Endodermal cell (in vitro differentiated cells): Measurements from ENCODE around the gene TSHZ2. TPM values are rescaled to one million over a fixed set of nuclear protein-coding genes. Genes with fewer than 3 reads are reported as not detected.

ENCODE experiments used
- DNase-seq: peaks from one replicate; pipeline ENCODE4 v3.0.0-alpha.2; 2017
- H3K27ac ChIP-seq: 2 replicates; pipeline ENCODE4 v1.5.1; 2013; ENCODE audit warnings: mild to moderate bottlenecking, low read depth, low read length, moderate library complexity
- H3K27me3 ChIP-seq: 2 replicates; pipeline ENCODE4 v1.6.1; 2013; ENCODE audit warnings: mild to moderate bottlenecking, low read length, moderate library complexity; ENCODE audit not compliant: insufficient read depth, control insufficient read depth, poor library complexity, severe bottlenecking
- H3K36me3 ChIP-seq: 2 replicates; pipeline ENCODE4 v1.7.0; 2013; ENCODE audit warnings: mild to moderate bottlenecking, low read length, moderate library complexity; ENCODE audit not compliant: control insufficient read depth, insufficient read depth
- H3K4me1 ChIP-seq: one replicate; pipeline ENCODE4 v1.7.0; 2013; ENCODE audit warnings: low read length; ENCODE audit not compliant: control insufficient read depth, insufficient read depth
- H3K4me3 ChIP-seq: 2 replicates; pipeline ENCODE4 v1.5.1; 2013; ENCODE audit warnings: mild to moderate bottlenecking, low read length, moderate library complexity
- H3K9ac ChIP-seq: 2 replicates; pipeline ENCODE4 v1.6.1; 2013; ENCODE audit warnings: mild to moderate bottlenecking, low read length, moderate library complexity; ENCODE audit not compliant: poor library complexity, severe bottlenecking; ENCODE audit errors: extremely low read depth
- H3K9me3 ChIP-seq: 2 replicates; pipeline ENCODE4 v1.6.1; 2013; ENCODE audit warnings: mild to moderate bottlenecking, low read length, moderate library complexity; ENCODE audit not compliant: control insufficient read depth
- H3K27ac Mint-ChIP-seq: 2 replicates; pipeline ENCODE4 v1.8.0; 2020; ENCODE audit warnings: mixed read lengths
- H3K27me3 Mint-ChIP-seq: 2 replicates; pipeline ENCODE4 v1.8.0; 2021; ENCODE audit warnings: mild to moderate bottlenecking, mixed read lengths; ENCODE audit not compliant: insufficient read depth
- H3K36me3 Mint-ChIP-seq: 2 replicates; pipeline ENCODE4 v1.8.0; 2020; ENCODE audit warnings: low read depth, mixed read lengths
- H3K4me1 Mint-ChIP-seq: 2 replicates; pipeline ENCODE4 v1.8.0; 2020; ENCODE audit warnings: mixed read lengths
- H3K4me3 Mint-ChIP-seq: 2 replicates; pipeline ENCODE4 v1.8.0; 2020; ENCODE audit warnings: mild to moderate bottlenecking, moderate library complexity, mixed read lengths
- H3K9me3 Mint-ChIP-seq: 2 replicates; pipeline ENCODE4 v1.8.0; 2020; ENCODE audit warnings: mild to moderate bottlenecking, mixed read lengths
- CTCF ChIP-seq: fragments of 200-600 bp; sonication (generic); conservative IDR thresholded peaks from 2 replicates; pipeline ENCODE4 v1.5.0; 2021; ENCODE audit warnings: antibody characterized with exemption, mild to moderate bottlenecking
- WGBS, 2 experiments: methylation state at CpG; one replicate each; pipeline versions ENCODE4 v1.1.5 to v1.1.7; 2013; ENCODE audit warnings: missing lambda C conversion rate in 2 of 2, mixed read lengths in 1 of 2; ENCODE audit not compliant: insufficient coverage in 1 of 2, insufficient read length in 1 of 2; 5-methylcytosine and 5-hydroxymethylcytosine counted together
- total RNA-seq, 2 donors: library from RNA; stranded (reverse); fragmentation: NEBNext Ultra II Directional in 1 of 2; extraction: Animal tissue kit (Norgen Biotek cat#: 25700) in 1 of 2; gene quantifications; 2 replicates in 1 of 2; 3 replicates in 1 of 2; pipeline ENCODE4 v1.2.1, GENCODE V29; 2021

Gene TSHZ2
- total RNA-seq, 2 donors from 2014 or later, result 0.07 to 0.31 TPM

- Histone ChIP-seq H3K4me3 (no peak overlapping the region), H3K9ac (no peak overlapping the region), H3K27me3 (peaks cover 6% of the 10 kb centered on the region), H3K36me3 (no peaks in the 10 kb centered on the region), H3K4me1 (peaks cover 7% of the 10 kb centered on the region), H3K27ac (no peak overlapping the region), H3K9me3 (no peaks in the 10 kb centered on the region)
- 88% methylated on average over 1 of the region's 1 CpG; no CpG with 5 or more reads in 1 of the 2 experiments for WGBS, 2 experiments
- no peak for TF ChIP-seq CTCF
- Mint-ChIP-seq H3K9me3 (no peaks in the 10 kb centered on the region), H3K36me3 (no peaks in the 10 kb centered on the region), H3K27ac (no peak overlapping the region), H3K4me1 (peaks cover 4% of the 10 kb centered on the region), H3K27me3 (peaks cover 11% of the 10 kb centered on the region), H3K4me3 (no peak overlapping the region)
- no peak for DNase-seq
Observed at GRCh38 chr20:52962183-52962582, 10.0 kb upstream of the TSHZ2 start.

GRCh38 chr20:52963131-52963530, 9.0 kb upstream of the TSHZ2 start:
- no peak for TF ChIP-seq CTCF
- Histone ChIP-seq H3K4me1 (peaks cover 7% of the 10 kb centered on the region), H3K9me3 (no peaks in the 10 kb centered on the region), H3K27me3 (peaks cover 6% of the 10 kb centered on the region), H3K9ac (no peak overlapping the region), H3K36me3 (no peaks in the 10 kb centered on the region), H3K27ac (no peak overlapping the region), H3K4me3 (no peak overlapping the region)
- WGBS, 2 experiments, result 90 to 100% methylated on average over 1 to 3 of the region's 3 CpGs
- DNase-seq, result no peak
- H3K36me3 Mint-ChIP-seq, result no peaks in the 10 kb centered on the region
- H3K4me1 Mint-ChIP-seq, result peaks cover 4% of the 10 kb centered on the region
- peaks cover 11% of the 10 kb centered on the region for H3K27me3 Mint-ChIP-seq
- no peaks in the 10 kb centered on the region for H3K9me3 Mint-ChIP-seq
- H3K27ac Mint-ChIP-seq, result no peak overlapping the region
- H3K4me3 Mint-ChIP-seq, result no peak overlapping the region

- TF ChIP-seq CTCF, result no peak
- Histone ChIP-seq H3K4me3 (no peak overlapping the region), H3K9me3 (no peaks in the 10 kb centered on the region), H3K36me3 (no peaks in the 10 kb centered on the region), H3K27ac (no peak overlapping the region), H3K4me1 (peaks cover 7% of the 10 kb centered on the region), H3K9ac (no peak overlapping the region), H3K27me3 (peaks cover 6% of the 10 kb centered on the region)
- no peak for DNase-seq
- 87 to 92% methylated on average over 2 to 6 of the region's 6 CpGs for WGBS, 2 experiments
- peaks cover 11% of the 10 kb centered on the region for H3K27me3 Mint-ChIP-seq
- H3K9me3 Mint-ChIP-seq, result no peaks in the 10 kb centered on the region
- no peaks in the 10 kb centered on the region for H3K36me3 Mint-ChIP-seq
- peaks cover 4% of the 10 kb centered on the region for H3K4me1 Mint-ChIP-seq
- no peak overlapping the region for H3K27ac Mint-ChIP-seq
- H3K4me3 Mint-ChIP-seq, result no peak overlapping the region
Observed at GRCh38 chr20:52964131-52964530, 8.0 kb upstream of the TSHZ2 start.
